PFSK-1 (cell line): ENCODE measurements around the gene FGF9.

Experiments
- FOXP2 ChIP-seq: optimal IDR thresholded peaks from 2 replicates; pipeline ENCODE3; 2011; ENCODE audit warnings: borderline replicate concordance, control low read depth, inconsistent platforms; ENCODE audit not compliant: insufficient read depth; ENCODE audit errors: extremely low read length, extremely low read depth
- POLR2AphosphoS5 ChIP-seq: IDR thresholded peaks from 2 replicates; pipeline ENCODE4 v1.6.1; 2012; ENCODE audit warnings: low read depth, mild to moderate bottlenecking, control low read depth, low read length, moderate library complexity
- SIN3A ChIP-seq: IDR thresholded peaks from 2 replicates; pipeline ENCODE4 v1.6.1; 2012; ENCODE audit warnings: mild to moderate bottlenecking, low read length, moderate library complexity, borderline replicate concordance; ENCODE audit not compliant: insufficient read depth
- TAF1 ChIP-seq: IDR thresholded peaks from 2 replicates; pipeline ENCODE4 v1.6.1; 2012; ENCODE audit warnings: low read length, control low read depth, borderline replicate concordance; ENCODE audit not compliant: insufficient read depth
- TF ChIP-seq, protein P1 (sequence below), 2 experiments: IDR thresholded peaks; 2 replicates each; pipeline versions ENCODE4 v1.6.1 to v1.8.0; 2011 to 2012; ENCODE audit warnings: low read depth in 2 of 2, low read length in 2 of 2, control low read depth in 1 of 2, inconsistent platforms in 1 of 2, mild to moderate bottlenecking in 1 of 2, moderate library complexity in 1 of 2; ENCODE audit not compliant: insufficient read depth in 1 of 2

FGF9 gene

DNA sequence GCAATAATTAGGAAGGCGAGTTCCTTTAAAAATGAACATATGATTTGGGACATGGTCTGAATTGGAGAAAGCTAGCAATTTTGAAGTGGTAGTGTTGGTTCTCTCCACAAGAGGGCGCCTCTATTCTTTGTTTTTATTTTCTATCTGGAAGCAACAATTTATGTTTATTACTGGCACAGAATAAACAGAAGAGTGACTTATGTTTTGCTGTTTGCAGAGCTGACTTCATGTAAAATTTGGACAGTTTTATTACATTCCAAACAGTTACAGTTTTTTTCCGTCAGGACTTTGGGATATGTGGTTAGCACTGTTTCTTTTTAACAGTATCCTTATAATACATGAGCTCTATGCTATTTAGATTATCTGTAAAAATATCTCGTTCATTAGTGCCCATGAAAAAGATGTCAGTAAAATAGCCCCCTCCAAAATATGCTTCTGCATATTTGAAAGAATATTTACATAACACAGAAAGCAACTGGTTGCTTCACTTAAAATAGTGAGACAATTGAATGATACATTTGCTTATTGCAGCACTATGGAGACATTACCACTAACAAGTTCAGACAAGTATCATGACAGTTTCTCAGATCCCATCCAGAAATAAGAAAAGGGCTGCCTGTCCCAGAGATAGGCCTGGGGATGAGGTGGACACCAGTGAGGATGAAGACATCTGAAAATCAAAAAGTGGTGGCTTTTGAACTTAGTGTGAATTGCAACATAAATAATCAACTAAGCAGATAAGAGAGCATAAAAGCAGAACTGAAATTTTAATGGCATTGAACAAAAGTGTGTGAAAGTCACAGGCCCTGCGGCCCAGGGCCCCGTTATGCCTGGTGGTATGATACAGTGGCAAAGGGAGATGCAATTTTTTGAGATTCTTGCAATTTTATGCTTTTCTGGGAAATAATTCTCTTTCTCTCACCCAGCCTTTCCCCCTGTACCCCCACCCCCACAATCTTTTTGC lies 32.3 kb upstream of the FGF9 start:
- TF ChIP-seq, protein P1, sequence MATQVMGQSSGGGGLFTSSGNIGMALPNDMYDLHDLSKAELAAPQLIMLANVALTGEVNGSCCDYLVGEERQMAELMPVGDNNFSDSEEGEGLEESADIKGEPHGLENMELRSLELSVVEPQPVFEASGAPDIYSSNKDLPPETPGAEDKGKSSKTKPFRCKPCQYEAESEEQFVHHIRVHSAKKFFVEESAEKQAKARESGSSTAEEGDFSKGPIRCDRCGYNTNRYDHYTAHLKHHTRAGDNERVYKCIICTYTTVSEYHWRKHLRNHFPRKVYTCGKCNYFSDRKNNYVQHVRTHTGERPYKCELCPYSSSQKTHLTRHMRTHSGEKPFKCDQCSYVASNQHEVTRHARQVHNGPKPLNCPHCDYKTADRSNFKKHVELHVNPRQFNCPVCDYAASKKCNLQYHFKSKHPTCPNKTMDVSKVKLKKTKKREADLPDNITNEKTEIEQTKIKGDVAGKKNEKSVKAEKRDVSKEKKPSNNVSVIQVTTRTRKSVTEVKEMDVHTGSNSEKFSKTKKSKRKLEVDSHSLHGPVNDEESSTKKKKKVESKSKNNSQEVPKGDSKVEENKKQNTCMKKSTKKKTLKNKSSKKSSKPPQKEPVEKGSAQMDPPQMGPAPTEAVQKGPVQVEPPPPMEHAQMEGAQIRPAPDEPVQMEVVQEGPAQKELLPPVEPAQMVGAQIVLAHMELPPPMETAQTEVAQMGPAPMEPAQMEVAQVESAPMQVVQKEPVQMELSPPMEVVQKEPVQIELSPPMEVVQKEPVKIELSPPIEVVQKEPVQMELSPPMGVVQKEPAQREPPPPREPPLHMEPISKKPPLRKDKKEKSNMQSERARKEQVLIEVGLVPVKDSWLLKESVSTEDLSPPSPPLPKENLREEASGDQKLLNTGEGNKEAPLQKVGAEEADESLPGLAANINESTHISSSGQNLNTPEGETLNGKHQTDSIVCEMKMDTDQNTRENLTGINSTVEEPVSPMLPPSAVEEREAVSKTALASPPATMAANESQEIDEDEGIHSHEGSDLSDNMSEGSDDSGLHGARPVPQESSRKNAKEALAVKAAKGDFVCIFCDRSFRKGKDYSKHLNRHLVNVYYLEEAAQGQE (IDR thresholded peaks at IDR 0.05; ENCODE audit: insufficient read depth in 1 of 2, low read depth in 2 of 2, low read length in 2 of 2): no peak
- TF ChIP-seq FOXP2: no peak
- TF ChIP-seq POLR2AphosphoS5: no peak
- no peak for TF ChIP-seq SIN3A
- TF ChIP-seq TAF1: no peak

DNA sequence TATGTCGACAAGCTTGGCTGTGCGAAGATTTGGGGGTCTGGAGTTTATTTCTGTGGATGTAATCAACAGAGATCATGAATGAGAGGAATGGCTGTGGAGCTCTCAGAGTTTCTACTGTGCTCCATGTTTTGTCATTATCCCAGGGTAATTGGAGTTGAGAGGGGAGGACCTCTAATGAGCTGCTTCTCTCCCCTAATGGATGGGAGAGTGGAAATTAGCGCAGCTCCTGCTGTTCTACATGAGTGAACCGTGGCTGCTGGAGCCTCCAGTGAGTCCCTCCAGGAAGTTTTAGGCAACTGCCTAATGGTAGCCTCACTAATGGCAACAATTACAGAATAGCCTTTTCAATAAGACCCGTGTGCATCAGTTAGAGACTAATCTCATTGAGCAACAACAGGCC lies 31.3 kb upstream of the FGF9 start:
- TF ChIP-seq SIN3A (no peak), TAF1 (no peak), POLR2AphosphoS5 (no peak), FOXP2 (no peak)
- TF ChIP-seq, protein P1 (IDR thresholded peaks at IDR 0.05; ENCODE audit: insufficient read depth in 1 of 2, low read depth in 2 of 2, low read length in 2 of 2): no peak

DNA sequence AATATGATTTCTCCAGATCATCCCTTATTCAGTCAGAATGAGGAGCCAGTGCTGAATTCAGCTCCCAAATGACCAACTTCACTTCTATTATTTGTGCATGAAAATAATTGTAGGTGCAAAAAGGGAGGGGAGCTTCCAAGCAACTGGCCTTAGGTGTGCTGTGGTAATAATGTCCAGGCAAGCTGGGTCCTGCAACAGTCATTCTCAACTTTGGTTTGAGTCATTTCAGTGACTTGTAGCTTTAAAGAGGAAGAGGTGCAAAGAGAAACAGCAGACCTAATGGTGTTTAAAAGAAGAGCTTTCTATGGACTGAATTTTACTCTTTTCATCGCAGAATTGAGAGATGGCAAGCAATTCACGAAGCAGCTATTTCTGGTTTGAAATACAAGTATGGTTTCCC lies 29.2 kb upstream of the FGF9 start:
- TF ChIP-seq TAF1: no peak
- no peak for TF ChIP-seq FOXP2
- TF ChIP-seq, protein P1 (IDR thresholded peaks at IDR 0.05; ENCODE audit: insufficient read depth in 1 of 2, low read depth in 2 of 2, low read length in 2 of 2): no peak
- TF ChIP-seq SIN3A: no peak
- no peak for TF ChIP-seq POLR2AphosphoS5

DNA sequence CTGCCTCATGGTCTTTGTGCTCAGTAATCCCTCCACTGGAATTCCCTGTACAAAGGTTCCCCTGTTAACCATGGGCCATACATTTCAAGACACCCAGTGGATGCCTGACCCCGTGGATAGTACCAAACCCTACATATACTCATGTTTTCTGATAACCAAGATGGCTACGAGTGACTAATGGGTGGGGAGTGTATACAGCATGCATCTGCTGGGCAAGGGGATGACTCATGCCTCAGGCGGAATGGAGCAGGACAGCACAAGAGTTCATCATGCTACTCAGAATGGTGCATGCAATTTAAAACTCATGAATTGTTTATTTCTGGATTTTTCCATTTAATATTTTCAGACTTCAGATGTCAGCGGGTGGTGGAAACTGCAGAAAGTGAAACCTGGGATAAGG lies 13.3 kb upstream of the FGF9 start:
- no peak for TF ChIP-seq SIN3A
- TF ChIP-seq TAF1: no peak
- TF ChIP-seq, protein P1 (IDR thresholded peaks at IDR 0.05; ENCODE audit: insufficient read depth in 1 of 2, low read depth in 2 of 2, low read length in 2 of 2): no peak
- no peak for TF ChIP-seq POLR2AphosphoS5
- no peak for TF ChIP-seq FOXP2
